Occipital lobe (tissue), 2 donors: Measurements from ENCODE around the gene SOBP. TPM values are rescaled to one million over a fixed set of nuclear protein-coding genes. Genes with fewer than 3 reads are reported as not detected.
"Not testable (repeated sequence)": the region's sequence is repeated elsewhere in the genome, so short reads cannot be mapped to it uniquely, and the experiment has no call there.

Experiments used
- DNase-seq: peaks from one replicate; lab custom pipeline; 2025; lab: John Stamatoyannopoulos, UW
- total RNA-seq: library from RNA; depleted of rRNA; stranded (reverse); fragments of >200 nt; gene quantifications from one replicate; pipeline ENCODE4 v1.2.3, GENCODE V29; 2014

The SOBP gene
- total RNA-seq, 1 donor from 2014 or later: 56.9 TPM

DNA sequence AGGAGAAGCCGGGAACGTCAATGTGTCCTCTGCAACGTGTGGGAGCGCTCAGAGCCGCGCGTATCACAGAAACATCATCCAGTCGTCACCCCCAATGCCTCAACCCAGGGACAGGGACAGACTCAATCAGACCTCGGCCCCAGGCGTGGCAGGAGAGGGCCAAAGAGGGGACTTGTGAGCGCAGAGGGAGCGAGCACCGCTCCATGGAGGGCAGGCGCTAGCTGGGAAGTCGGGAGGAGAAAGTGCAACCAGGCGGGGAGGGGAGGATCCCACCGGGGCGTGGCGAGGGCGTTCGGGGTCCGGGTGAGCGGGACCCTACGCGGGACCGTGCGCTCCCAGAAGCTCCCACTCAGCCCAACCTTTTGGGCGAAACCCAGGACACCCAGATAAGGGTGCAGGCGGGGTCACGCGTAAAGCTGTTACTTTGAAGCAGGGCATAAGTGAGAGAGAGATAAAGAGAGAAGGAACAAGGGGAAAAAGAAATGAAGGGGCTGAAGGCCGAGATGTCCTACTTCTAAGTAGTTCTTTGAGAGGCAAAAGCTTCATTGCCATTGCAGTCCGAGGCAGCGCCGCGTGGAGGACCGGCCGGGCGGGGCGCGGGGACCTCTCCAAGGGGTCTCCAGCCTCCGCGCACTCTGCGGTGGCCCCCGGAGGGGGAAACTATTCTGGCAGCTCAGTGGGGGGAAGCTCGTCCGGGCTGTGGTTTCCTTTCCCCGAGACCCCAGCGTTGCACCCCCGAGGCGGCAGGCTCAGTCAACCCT, 862 bp upstream of the SOBP start:
- DNase-seq: peak; percentile 35

DNA sequence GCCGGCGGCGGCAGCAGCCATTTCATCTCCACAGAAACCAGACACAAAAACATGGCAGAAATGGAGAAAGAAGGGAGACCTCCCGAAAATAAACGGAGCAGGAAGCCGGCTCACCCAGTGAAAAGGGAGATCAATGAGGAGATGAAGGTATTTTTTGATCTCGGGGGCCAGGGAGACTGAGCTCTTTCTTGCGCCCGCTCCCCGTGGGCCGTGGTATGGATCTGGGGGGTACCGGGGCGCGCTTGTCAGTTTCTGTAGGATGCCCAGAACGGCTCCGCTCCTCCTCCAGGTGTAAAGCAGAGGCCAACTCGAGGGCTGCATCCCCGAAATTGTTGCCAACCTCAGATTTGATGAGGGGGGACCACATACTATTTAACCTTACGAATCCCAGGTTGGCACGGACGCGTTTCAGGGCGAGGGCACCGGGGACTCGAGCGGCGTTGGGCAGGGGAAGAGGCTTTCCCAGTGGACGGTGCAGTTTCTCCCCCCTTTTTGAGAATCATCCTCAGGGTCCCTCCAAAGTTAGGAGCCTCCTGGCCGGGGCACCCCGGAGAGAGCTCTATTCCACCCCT, 735 bp downstream of the SOBP start:
- DNase-seq: no peak

DNA sequence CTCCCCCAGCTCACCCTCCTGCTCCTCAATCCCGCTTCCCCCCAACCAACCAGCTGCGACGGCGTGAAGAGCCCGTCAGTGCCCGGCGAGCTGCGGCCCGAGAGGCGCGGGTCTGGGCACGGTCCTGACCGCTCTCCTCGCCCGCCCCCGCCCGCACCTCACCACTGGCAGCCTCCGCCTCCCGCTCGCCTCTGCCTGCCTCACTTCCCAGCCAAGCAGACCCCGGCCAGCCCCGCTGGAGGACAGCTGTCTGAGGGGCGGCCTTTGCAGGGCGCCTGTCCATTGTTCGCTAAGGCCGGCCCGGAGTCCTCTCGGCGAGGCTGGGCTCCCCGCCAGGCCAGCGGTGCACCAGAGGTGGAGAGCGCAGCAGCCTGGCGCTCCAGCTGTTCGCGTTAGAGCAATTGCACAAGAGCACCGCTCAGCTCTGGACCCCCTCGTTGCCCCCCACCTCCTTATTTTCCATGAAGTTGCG, 1.3 kb downstream of the SOBP start:
- DNase-seq: peak; percentile 38

DNA sequence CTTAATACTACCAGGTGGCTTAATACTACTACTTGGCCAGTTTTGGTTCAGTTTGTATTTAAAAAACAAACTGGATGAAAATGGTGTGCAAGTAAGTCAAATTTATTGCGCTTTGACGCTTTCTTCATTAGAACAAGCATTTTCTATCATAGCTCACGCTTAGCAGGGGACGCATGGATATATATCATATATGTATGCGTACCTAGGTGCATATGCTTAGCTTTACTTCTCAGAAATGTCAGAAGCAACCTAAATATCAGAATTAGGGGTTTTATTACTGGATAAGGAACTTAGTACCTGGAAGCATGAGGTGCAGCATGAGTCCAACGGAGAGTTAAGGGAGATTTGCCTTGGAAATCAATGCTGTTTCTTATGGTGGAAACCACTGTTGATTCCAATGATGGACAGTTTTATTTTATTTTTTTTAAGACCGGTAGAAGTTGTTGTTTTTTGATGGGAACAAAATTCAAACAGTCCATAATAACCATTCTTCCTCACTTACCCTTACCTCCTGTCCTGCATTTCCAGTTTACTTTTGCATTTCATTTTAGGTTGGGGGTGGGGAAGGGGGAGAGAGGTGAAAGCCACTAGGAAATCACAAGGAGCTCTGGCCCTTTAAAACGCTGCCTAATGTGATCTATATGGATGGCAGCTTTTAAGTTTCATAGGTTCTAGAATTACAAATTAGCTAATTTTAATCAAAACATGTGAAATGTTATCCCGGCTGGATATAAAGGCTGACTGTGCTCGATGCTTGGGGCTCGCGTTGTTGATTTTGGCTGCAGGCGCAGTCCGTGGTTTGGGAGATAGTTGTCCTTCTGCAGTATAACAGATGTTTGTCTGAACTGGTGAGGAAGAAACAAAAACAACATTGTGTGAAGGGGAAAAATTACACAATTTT, 2.1 kb downstream of the SOBP start:
- no peak for DNase-seq

DNA sequence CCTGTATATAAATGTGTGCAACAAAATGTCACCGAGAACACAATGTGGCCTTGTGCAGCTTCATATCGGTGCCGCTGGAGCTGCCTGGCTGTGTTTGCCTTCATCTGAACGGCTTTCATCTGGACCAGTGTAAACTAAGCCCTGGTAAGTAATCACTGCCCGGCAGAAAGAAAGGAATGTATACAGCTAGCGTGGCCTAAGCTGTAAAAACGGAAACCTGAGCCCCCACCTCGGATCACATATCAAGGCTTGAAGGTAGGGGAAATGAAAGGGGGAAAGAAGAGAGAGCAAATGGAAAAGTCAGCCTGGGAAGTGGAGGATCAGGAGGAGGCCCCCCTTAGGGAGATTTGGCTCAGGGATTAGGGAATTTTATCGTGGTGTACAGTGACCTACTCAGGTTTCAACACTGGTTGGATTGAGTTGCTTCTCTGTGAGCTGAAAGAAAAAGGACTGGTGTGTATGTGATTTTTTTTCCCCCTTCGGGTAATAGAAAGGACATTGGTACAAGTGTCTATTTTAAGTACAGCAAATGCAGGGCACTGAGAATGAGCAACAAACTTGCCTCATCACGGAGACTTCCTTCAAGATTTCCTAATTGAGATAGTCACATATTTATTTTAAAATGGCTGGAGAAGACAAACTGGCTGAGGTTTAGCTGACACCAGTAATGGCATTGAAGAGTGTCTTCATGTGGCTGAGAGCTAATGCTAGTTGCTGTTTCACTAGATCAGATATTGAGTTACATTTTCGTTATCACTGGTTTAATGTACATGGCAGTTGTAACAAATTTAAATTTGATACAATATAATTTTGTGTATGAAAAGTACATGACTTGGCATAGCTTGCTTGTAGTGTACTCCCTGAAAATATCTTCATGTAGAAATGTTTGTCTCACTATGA, 3.5 kb downstream of the SOBP start:
- no peak for DNase-seq

DNA sequence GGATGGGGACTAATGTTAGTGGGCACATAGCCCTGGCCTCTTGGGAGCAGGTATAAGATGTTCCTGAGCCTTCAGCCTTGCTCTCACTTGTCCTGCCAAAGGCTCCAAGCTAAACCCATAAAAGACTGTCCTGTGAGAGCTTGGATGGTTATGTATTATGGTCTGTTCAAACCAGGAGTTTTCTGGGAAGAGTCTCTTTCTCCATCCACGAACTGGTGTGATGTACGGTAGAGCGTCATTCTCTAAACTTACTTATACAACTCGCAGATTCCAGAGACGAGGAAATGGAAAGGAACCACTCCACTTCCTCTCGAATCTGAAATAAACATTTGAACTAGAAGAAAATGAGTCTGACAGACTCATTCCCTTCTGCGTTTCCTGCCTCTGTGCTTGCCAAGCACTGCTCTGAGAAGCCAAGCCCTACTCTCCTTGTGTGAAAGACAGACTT, 5.3 kb downstream of the SOBP start:
- DNase-seq: no peak

DNA sequence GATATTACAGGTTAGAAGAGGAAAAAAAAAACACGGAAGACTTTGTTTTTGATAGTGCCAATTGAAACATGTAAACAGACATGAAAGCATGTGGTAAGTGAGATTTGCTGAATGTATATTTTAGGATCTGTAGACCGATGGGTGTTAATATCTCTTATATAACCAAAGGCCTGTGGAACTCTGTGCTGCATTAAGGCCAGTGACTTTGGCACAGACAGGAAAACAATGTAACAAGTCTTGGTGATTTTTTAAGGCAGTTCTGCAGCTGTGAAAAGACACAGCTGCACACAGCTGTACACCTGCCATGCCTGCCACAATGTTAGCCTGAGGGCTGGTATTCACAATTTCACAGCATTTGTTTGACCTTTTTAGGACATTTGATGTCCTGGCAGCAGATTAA, 6.1 kb downstream of the SOBP start:
- DNase-seq: no peak

DNA sequence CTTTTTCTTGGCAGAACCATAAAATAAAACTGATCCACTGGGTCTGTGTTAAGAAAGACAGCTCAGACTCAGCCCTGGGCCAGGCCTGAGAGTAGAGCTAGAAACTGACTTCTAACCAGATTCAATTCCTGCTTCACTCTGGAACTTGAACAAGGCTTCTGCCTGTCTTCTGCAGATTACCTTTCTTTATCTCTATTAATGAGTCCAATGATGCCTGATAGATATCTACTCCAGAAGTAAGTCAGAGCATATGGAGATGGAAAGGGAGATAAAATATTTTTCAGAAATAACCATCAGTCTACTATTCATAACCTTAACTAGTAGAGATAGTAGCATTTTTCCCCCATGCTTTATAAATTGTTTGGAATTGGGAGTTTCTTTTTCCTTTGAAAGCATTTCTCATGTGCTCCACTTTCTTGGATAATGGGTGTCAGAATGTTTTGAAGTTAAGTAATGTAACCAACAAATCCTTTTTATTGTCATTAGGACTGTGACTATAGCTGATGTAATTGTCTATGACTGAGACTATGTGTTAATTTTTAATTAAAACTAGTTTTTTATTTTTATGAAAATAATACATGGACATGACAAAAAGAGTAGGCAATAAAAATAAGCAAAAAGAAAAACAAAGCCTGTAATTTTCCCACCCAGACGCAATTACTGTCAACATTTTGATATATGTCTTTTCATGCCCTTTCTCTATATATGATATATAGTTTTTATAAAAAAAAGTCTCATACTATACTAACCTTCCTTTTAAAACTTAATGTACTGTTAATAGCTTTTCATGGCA, 7.2 kb downstream of the SOBP start:
- no peak for DNase-seq

DNA sequence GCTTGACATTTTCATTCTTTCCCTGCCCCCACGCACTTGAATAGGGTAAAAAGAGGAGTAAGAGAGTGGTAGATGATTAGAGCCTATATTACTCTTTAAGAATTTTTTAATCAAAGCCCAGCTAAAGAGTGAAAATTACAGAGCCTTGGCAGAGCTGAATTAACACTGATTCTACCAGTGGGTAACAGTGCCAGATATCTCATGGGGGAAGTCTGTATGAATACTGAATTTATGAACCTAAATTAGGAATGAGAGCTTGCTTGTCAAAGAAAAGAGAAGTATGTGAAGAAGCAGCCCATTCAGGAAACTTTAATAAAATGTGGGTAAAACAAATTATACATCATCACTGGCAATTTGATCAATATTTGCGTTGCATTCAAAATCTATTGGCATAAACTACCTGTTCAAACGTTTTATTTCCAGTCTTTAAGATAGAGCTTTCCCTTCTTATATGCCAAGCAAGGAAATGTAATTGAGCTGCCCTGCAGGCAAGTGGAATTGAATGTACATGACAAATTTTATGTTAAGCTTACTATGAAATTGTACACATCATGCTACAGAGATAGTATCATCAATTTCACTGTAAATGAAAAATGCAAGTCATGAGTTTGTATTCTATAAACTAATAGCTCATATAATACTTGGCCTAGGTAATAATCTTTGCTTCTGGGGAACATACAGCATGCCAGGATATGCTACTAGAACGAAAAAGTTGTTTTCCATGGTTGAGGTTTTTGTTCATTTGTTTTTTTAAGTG, 14.5 kb downstream of the SOBP start:
- no peak for DNase-seq

DNA sequence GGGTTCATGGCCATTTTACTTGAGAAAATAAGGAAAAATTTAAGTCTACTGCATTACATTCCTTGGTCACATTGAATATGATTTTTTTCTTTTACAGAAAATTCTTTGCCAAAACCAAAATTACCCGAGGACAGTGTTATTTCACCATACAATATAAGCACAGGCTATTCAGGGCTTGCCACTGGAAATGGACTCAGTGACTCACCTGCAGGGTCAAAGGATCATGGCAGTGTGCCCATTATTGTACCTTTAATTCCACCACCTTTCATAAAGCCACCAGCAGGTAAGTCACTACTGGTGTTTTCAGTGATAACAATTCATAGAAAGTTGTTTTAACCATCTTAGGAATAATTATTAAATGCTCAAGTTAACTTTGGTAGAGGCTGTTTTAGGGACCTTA, 16.2 kb downstream of the SOBP start:
- no peak for DNase-seq

DNA sequence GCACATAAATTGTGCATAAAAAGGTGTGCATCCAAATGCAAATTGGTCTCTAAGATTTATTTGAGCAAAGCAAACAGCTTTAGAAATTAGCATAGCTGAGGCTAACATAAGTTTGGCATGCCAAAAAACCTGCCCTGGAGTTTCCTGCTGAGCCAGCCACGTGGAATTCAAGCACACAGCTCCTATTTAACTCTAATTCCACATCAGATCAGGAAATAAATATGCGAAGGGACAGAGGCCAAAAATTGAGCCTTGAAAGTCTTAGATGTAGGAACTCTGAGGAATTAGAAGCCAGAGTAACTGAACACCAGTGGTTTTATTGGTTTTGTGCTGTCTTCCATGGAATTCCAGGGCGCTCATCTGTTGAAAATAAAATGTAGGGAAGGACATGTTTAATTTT, 19.6 kb downstream of the SOBP start:
- DNase-seq: no peak

DNA sequence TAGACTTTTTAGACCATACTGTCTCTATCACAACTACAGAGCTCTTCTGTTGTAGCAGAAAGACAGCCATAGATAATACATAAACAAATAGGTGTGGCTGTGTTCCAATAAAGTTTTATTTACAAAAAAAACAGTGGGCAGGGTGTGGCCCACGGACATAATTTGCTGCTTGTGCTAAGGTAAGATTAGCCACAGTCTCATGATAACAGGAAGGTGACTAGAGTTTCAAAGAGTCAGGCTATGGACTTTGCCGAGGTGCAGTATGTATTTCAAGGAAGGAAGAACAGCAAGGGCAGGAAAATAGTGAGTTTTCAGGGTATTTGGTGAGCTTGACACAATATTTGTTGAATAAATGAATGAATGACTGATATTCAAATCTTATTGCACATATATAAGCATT, 20.2 kb downstream of the SOBP start:
- DNase-seq: no peak

DNA sequence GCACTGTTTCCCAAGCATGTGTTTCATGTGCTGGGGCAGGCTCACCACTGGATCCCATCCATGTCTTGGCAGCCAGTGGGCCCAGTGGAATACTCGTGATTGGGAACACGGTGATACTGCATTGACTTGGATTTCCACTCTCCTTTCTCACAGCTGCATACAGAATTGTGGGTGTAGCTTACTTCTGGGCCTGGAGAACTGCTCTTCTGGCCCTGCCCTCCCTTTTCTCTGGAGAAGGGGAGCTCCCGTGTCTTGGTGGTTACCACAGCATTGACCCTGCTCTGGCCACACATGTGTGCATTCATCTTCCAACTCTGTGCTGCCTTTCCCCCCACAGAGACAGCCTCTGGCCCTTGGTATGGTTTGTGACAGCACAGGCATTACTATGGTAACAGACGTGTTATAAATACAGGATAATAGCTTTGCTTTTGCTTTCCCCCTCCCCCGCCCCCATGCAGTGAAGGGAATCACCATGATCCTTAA, 21.6 kb downstream of the SOBP start:
- no peak for DNase-seq

DNA sequence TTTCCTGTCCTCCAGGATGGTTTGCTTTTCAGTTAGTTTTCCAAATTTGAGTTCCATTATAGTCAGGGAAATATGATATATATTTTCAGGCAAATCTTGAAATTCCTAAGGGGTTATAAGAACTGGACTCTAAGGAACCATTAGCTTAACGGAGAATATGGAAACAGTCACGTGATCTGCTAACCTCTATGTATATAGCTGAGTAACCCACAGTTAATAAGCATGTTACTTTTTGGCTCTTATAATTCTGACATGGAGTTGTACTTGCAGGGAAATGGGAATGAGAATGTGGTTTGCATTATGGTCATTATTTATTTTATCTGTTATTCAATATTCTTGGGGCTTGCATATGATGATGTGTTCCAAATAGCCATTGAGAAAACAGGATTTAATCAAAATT, 23.3 kb downstream of the SOBP start:
- DNase-seq: no peak

DNA sequence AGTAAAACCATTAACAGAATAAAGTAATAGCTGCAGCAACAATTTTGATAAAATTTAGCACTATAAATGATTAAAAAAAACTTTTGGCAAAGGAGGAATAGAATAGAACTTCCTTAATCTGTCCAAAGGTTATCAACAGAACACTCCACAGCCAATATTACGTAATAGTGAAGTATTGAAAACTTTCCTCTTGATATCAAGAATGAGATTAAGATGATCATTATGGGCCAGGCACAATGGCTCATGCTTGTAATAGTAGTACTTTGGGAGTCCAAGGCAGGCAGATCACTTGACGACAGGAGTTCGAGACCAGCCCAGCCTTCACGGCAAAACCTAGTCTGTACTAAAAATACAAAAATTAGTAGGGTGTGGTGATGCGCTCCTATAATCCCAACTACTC, 26.0 kb downstream of the SOBP start:
- no peak for DNase-seq

DNA sequence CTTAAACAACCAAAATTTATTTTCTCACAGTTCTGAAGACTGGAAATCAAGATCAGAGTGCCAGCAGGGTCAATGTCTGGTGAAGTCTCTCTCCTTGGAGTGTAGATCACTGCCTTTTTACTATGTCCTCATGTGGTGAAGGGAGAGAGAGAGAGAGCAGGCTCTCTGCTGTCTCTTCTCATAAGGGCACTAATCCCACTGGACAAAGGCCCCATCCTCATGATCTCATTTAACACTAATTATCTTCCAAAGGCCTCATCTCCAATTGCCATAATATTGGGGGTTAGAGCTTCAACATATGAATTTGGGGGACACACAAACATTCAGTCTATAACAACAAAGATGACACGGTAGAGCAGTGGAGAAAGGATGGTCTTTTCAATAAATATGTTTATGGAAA, 27.4 kb downstream of the SOBP start:
- no peak for DNase-seq

DNA sequence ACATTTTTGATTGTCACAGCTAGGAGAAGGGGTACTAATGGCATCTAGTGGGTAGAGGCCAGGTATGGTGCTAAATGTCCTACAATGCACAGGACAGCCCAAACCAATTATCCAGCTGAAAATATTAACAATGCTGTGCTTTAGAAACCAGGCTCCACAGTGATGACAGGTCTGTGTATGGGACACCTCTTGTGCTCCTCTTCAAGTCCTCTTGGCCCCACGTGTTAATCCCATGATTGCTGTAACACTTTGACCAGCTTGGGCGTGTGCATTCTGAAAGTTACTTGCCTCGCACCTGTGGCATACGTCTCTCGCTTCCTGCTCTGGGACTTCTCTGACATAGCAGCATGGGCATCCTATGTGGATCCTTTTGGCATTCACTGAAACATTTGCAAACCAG, 29.3 kb downstream of the SOBP start:
- not testable (repeated sequence) for DNase-seq

DNA sequence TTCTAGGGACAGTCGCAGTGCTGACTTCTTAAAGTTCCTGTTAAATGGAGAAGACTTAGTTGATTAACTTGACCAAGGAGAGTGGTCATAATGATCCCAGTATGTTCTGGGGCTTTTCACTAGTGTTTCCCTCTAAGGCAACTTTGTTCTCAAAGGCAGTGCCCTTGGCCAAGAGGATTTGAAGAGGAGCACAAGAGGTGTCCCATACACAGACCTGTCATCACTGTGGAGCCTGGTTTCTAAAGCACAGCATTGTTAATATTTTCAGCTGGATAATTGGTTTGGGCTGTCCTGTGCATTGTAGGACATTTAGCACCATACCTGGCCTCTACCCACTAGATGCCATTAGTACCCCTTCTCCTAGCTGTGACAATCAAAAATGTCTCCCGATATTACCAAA, 30.8 kb downstream of the SOBP start:
- DNase-seq: not testable (repeated sequence)

DNA sequence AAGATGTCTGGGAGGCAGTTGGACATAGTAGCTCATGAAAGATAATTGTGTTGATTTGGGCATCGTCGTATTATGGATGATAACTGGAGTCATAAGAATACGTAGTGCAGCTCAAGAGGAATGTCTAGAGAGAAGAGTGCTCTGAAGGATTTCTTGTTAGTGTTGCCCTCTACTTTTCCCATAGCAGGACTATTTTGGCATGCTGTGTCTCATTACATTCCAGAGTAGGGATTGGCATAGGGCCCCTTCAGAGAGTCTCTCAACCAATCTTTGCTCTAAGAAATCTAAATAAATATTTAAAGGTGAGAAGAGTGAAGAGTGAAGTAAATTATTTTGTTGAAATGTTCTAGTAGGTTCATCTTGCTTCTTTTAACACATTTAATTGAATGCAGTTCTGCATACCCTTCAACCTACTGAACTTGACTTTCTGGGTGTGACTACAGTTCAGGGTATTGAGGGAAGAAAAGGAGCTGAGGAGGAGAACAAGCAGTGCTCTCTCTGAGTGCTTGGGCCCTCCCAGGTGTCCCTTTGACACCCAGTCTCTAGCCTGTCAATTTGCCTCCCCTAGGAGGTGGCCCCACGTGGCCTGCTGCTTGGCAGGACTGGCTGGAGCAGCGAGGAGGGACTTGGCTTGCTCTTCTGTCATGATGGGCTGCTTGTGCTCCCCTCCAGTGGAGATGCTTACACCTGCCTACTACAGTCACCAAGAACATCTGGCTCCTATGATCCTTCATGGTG, 33.3 kb downstream of the SOBP start:
- DNase-seq: no peak
